Measurements from ENCODE around the gene AK9.

The AK9 gene

GRCh38 chr6:109446072-109446471 lies 244.9 kb downstream of the AK9 start:
- FAIRE-seq = no peak
- no peak for TF ChIP-seq CTCF (IDR thresholded peaks at IDR 0.05; ENCODE audit: insufficient read depth, missing control alignments)
- DNase-seq (ENCODE audit: insufficient read length, low spot score) = no peak

GRCh38 chr6:109445382-109445781 lies 245.6 kb downstream of the AK9 start:
- no peak for TF ChIP-seq CTCF (IDR thresholded peaks at IDR 0.05; ENCODE audit: insufficient read depth, missing control alignments)
- FAIRE-seq (no peak), DNase-seq (ENCODE audit: insufficient read length, low spot score) (no peak)

GRCh38 chr6:109443425-109443950 lies 247.5 kb downstream of the AK9 start:
- no peak for TF ChIP-seq CTCF (IDR thresholded peaks at IDR 0.05; ENCODE audit: insufficient read depth, missing control alignments)
- FAIRE-seq = no peak
- DNase-seq (ENCODE audit: insufficient read length, low spot score) = no peak
